Measurements from ENCODE around the gene RXFP4. TPM values are rescaled to one million over a fixed set of nuclear protein-coding genes. Genes with fewer than 3 reads are reported as not detected.

The RXFP4 gene
- total and polyA plus RNA-seq, 2 of the 13 experiments (the other 11 are each of a cell fraction or from before 2014, with no cell fraction given) = 0.38 to 1.4 TPM

DNA sequence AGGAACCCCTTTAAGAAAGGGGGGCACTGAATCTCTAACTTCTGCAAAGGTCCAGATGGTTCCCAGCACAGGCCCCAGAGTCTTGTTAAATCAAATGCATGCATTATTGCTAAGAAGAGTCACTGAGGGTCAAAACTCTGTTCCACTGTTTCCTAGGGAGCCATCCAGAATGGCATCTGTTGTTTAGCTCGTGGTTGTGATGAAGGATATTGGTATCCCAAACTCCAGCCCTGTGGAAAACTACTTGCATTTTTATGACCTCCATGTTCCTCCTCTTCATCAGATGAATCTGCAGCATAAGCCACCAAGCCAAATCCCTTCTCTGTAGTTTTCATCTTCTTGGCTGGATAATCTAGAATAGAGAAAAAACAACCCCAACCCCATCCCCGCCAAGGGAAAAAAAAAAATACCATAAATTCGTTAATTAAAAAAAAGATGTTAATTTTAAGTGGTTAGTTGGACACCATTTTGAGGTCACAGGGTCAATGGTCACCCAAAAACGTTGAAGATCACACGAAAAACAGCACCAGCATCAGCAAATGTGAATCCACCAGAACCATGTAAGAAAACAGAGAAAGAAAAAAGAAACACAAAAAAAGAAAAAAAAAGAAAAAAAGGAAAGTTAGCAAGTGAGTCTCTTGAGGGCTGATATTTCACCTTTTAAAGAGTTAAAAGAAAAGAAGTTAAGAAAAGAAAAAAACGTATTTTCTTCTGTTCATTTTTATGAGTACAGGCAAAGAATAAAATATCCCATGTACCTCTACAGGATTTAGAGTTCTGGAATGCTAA is 27.3 kb upstream of the RXFP4 start:
- Histone ChIP-seq H3K27ac (ENCODE audit: extremely low read length, insufficient read depth, low read length) (no peak overlapping the region), H3K4me2 (ENCODE audit: low read depth, low read length) (no peak overlapping the region), H3K36me3 (replicated peaks in 1 of 2; ENCODE audit: control insufficient read depth in 1 of 2, insufficient read depth in 2 of 2, low read length in 2 of 2) (peaks cover 19 to 58% of the 10 kb centered on the region in 2 experiments), H2AFZ (ENCODE audit: low read length) (no peak overlapping the region), H3K9ac (ENCODE audit: insufficient read depth, low read depth, low read length) (no peak overlapping the region), H3K27me3 (ENCODE audit: control insufficient read depth in 1 of 2, insufficient read depth in 2 of 2, low read length in 2 of 2) (no peaks in the 10 kb centered on the region), H3K4me1 (ENCODE audit: insufficient read depth, low read length) (peaks cover 21% of the 10 kb centered on the region), H3K9me3 (ENCODE audit: low read length) (no peaks in the 10 kb centered on the region), H3K4me3 (replicated peaks in 1 of 3; ENCODE audit: insufficient read depth in 1 of 3, low read depth in 2 of 3, low read length in 3 of 3) (no peak overlapping the region), H3K79me2 (ENCODE audit: insufficient read depth, low read length) (peaks cover 13% of the 10 kb centered on the region), H4K20me1 (ENCODE audit: insufficient read depth, low read length) (no peaks in the 10 kb centered on the region)
- BruUV-seq (replicated peaks) = TSS peak; percentile 9
- POLR2A ChIA-PET = no interaction called here
- ATAC-seq = no peak
- DNase-seq (ENCODE audit: low spot score) = no peak
- TF ChIP-seq ZNF337 (CRISPR knock-in tag; IDR thresholded peaks at IDR 0.05; ENCODE audit: borderline replicate concordance, low read depth) (no peak), RBFOX2 (IDR thresholded peaks at IDR 0.05; ENCODE audit: low read depth, low read length) (0 out of 2 replicates have a peak, but pooled peaks have one; percentile 8), ZNF121 (CRISPR knock-in tag; IDR thresholded peaks at IDR 0.05) (no peak), ATM (IDR thresholded peaks at IDR 0.05; ENCODE audit: borderline replicate concordance) (no peak), ZNF510 (CRISPR knock-in tag; IDR thresholded peaks at IDR 0.05; ENCODE audit: low read depth) (no peak)
- FAIRE-seq = no peak
- CTCF ChIA-PET (ENCODE audit: low intra/inter-chr PET ratio, low total read pairs) = no interaction called here
- 89% methylated on average over 6 of the region's 6 CpGs for WGBS (ENCODE audit: low lambda C conversion rate)
- in situ Hi-C loops (cut with HindIII; ENCODE audit: extremely low pct_ligation_motif_present, low pct_unique_long_range_greater_than_20kb) = no loop called here
- intact Hi-C loops (cut with micrococcal nuclease; ENCODE audit: unreplicated experiment) = no loop called here

DNA sequence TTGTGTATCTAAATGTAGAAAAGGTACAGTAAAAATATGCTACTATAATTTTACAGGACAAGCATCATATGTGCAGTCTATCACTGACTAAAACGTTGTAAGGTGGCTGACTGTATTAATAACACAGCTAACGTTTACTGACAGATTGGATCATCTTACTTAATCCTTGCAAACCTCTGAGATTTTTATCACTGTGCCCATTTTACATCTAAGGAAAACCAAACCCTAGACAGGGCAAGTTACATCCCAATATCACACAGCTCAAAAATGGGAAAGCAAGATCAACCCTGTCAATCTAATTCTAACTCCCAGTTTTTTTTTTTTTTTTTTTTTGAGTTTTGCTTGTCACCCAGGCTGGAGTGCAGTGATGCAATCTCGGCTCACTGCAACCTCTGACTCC is 22.8 kb upstream of the RXFP4 start:
- H2AFZ ChIP-seq (ENCODE audit: low read length) = no peak overlapping the region
- intact Hi-C loops (cut with micrococcal nuclease; ENCODE audit: unreplicated experiment) = no loop called here
- no peak overlapping the region for H3K4me2 ChIP-seq (ENCODE audit: low read depth, low read length)
- TF ChIP-seq RBFOX2 (IDR thresholded peaks at IDR 0.05; ENCODE audit: low read depth, low read length) = peak; percentile 37; the same call in 1 of the 2 replicates
- TF ChIP-seq, protein P1, sequence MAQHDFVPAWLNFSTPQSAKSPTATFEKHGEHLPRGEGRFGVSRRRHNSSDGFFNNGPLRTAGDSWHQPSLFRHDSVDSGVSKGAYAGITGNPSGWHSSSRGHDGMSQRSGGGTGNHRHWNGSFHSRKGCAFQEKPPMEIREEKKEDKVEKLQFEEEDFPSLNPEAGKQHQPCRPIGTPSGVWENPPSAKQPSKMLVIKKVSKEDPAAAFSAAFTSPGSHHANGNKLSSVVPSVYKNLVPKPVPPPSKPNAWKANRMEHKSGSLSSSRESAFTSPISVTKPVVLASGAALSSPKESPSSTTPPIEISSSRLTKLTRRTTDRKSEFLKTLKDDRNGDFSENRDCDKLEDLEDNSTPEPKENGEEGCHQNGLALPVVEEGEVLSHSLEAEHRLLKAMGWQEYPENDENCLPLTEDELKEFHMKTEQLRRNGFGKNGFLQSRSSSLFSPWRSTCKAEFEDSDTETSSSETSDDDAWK (CRISPR knock-in tag; IDR thresholded peaks at IDR 0.05) = no peak
- TF ChIP-seq, protein P2, sequence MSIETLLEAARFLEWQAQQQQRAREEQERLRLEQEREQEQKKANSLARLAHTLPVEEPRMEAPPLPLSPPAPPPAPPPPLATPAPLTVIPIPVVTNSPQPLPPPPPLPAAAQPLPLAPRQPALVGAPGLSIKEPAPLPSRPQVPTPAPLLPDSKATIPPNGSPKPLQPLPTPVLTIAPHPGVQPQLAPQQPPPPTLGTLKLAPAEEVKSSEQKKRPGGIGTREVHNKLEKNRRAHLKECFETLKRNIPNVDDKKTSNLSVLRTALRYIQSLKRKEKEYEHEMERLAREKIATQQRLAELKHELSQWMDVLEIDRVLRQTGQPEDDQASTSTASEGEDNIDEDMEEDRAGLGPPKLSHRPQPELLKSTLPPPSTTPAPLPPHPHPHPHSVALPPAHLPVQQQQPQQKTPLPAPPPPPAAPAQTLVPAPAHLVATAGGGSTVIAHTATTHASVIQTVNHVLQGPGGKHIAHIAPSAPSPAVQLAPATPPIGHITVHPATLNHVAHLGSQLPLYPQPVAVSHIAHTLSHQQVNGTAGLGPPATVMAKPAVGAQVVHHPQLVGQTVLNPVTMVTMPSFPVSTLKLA (IDR thresholded peaks at IDR 0.05) = no peak
- ATAC-seq (no peak), DNase-seq (ENCODE audit: low spot score) (no peak), FAIRE-seq (no peak)
- H4K20me1 ChIP-seq (ENCODE audit: insufficient read depth, low read length) = no peaks in the 10 kb centered on the region
- ChIA-PET POLR2A (interaction anchor here (1.3 to 1.4 kb wide), 2 partner anchors 12 to 16 kb away, joined by 3 read pairs; partner anchors contain the start of gene KHDC4), CTCF (ENCODE audit: low intra/inter-chr PET ratio, low total read pairs) (no interaction called here)
- peaks cover 28 to 83% of the 10 kb centered on the region in 2 experiments for H3K36me3 ChIP-seq (replicated peaks in 1 of 2; ENCODE audit: control insufficient read depth in 1 of 2, insufficient read depth in 2 of 2, low read length in 2 of 2)
- H3K9me3 ChIP-seq (ENCODE audit: low read length) = no peaks in the 10 kb centered on the region
- no peak overlapping the region for H3K4me3 ChIP-seq (replicated peaks in 1 of 3; ENCODE audit: insufficient read depth in 1 of 3, low read depth in 2 of 3, low read length in 3 of 3)
- 88% methylated on average over 3 of the region's 3 CpGs for WGBS (ENCODE audit: low lambda C conversion rate)
- H3K4me1 ChIP-seq (ENCODE audit: insufficient read depth, low read length) = no peaks in the 10 kb centered on the region
- H3K27me3 ChIP-seq (ENCODE audit: control insufficient read depth in 1 of 2, insufficient read depth in 2 of 2, low read length in 2 of 2) = no peaks in the 10 kb centered on the region
- in situ Hi-C loops (cut with HindIII; ENCODE audit: extremely low pct_ligation_motif_present, low pct_unique_long_range_greater_than_20kb) = no loop called here
- no peak overlapping the region for H3K27ac ChIP-seq (ENCODE audit: extremely low read length, insufficient read depth, low read length)
- BruUV-seq (replicated peaks) = no TSS peak
- no peak overlapping the region for H3K9ac ChIP-seq (ENCODE audit: insufficient read depth, low read depth, low read length)
- H3K79me2 ChIP-seq (ENCODE audit: insufficient read depth, low read length) = no peaks in the 10 kb centered on the region

All from HepG2 (cell line).